ENCODE data around the gene ARF5. TPM values are rescaled to one million over a fixed set of nuclear protein-coding genes. Genes with fewer than 3 reads are reported as not detected.

Gene ARF5
- total RNA-seq, 2 donors from 2014 or later: 69.0 to 106 TPM

DNA sequence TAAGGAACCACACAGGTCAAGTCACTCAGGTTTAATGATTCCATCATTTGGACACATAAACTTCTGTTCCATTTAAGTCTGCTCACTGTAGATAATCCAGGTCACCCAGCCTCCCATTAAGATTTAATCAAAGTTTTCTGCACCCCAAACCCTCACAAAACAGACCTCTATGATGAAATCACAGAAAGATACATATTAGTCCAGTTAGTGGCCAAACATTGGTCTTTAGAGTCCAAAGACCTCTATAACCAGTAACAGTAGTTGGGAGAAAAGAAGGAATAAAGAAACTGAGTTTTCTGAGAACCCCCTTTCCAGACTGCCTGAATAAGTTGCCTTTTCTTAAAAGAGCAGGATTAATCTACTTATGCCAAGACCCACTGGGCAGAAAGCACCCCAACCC is 7.6 kb upstream of the ARF5 start:
- no peak for DNase-seq (ENCODE audit: low spot score)
- Mint-ChIP-seq H3K4me1 (ENCODE audit: low read depth in 2 of 2) (peaks cover 51 to 58% of the 10 kb centered on the region in 2 donors), H3K27ac (no peak overlapping the region), H3K27me3 (no peaks in the 10 kb centered on the region), H3K4me3 (no peak overlapping the region), H3K36me3 (peaks cover 16% of the 10 kb centered on the region), H3K9me3 (no peaks in the 10 kb centered on the region)
- no peak for ATAC-seq

GRCh38 chr7:127581716-127582115 is 6.5 kb upstream of the ARF5 start:
- Mint-ChIP-seq H3K27ac (no peak overlapping the region), H3K9me3 (no peaks in the 10 kb centered on the region), H3K4me1 (ENCODE audit: low read depth in 2 of 2) (peaks cover 60 to 66% of the 10 kb centered on the region in 2 donors), H3K27me3 (no peaks in the 10 kb centered on the region), H3K4me3 (no peak overlapping the region), H3K36me3 (peaks cover 13% of the 10 kb centered on the region)
- ATAC-seq (no peak), DNase-seq (ENCODE audit: low spot score) (no peak)

GRCh38 chr7:127582361-127582760 is 5.8 kb upstream of the ARF5 start:
- DNase-seq (ENCODE audit: low spot score): no peak

DNA sequence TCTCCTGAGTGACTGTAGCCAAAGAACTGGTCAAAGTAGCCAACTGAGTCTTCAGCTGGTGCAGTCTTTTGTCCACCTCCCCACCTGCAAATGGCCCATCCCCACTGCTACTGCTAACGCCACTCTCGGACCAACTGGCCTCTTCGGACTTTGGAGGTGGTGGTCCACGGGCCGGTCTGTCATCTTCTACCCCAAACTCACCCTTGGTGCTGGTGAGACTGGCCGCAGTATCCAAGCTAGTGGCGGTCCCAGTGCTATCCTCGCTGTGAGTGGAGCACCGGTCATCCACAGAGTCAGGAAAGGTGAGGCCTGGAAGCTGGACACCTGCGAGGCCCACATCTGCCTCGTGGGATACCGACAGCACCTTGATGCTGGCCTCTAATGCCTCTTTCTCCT is 3.6 kb upstream of the ARF5 start:
- peak overlapping the region; percentile 90 for H3K4me3 Mint-ChIP-seq
- no peaks in the 10 kb centered on the region for H3K27me3 Mint-ChIP-seq
- H3K4me1 Mint-ChIP-seq (ENCODE audit: low read depth in 2 of 2): peaks cover 57 to 70% of the 10 kb centered on the region in 2 donors
- H3K36me3 Mint-ChIP-seq: peaks cover 9% of the 10 kb centered on the region
- peak overlapping the region; percentile 79 to 89 for H3K27ac Mint-ChIP-seq
- ATAC-seq: no peak
- DNase-seq (ENCODE audit: low spot score): no peak
- no peaks in the 10 kb centered on the region for H3K9me3 Mint-ChIP-seq

More at GRCh38 chr7:127582361-127582760, 5.8 kb upstream of the ARF5 start:
- Mint-ChIP-seq H3K27ac (no peak overlapping the region), H3K4me3 (no peak overlapping the region), H3K9me3 (no peaks in the 10 kb centered on the region), H3K4me1 (ENCODE audit: low read depth in 2 of 2) (peaks cover 57 to 62% of the 10 kb centered on the region in 2 donors), H3K27me3 (no peaks in the 10 kb centered on the region), H3K36me3 (peaks cover 9% of the 10 kb centered on the region)
- ATAC-seq: no peak

DNA sequence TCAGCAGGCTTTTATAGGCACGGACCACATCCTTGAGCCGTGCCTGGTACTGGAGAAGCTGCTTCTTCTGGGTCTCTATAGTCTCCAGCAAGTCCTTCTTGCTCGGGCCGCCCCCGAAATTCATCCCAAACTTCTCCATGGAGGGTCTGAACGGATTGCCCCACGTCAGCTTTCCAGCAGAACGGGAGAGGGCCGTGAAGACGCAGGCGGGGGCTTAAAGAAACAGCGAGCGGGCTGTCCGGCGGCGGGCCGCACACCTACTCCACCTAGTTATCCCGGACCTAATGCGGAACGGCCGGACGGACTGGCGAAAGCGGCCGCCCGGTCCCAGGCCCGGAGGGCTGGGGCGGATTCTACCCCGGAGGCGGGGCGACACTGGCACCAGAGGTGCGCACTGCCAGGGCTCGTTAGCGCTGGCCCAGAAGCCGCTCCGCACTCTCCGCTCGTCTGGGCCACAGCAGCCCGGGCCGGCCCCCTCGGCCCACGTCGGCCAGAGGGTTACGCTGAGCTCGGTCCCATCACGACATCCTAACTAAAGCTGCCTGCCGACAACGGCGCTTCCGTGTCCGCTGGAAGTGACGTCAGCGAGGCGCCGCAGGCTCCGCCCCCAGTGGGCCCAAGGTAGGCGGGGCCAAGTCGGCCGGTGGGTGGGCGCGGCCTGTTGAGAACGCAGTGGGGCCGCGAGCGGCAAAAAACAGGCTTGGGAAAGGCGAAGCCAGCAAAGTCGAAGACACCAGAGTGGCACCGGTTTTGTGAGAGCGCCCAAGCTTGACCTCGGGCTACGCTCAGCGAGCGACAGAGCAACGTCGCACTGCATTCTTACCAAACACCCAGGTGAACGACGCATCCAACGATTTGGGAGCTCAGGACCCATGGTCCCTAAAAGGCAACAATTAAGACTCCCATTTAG is 2.9 kb upstream of the ARF5 start, which contains the start of gene GCC1:
Gene GCC1 (minus strand): TSS at position 553 of the 910 bp plus-strand sequence. CDS start 414 bp downstream, at position 139.
- peak within 1 kb of the TSS; percentile 90 for H3K4me3 Mint-ChIP-seq
- peaks cover 9% of the 10 kb centered on the region for H3K36me3 Mint-ChIP-seq
- no peaks in the 10 kb centered on the region for H3K27me3 Mint-ChIP-seq
- ATAC-seq (peak; percentile 87 to 92), DNase-seq (ENCODE audit: low spot score) (peak; percentile 93)
- H3K27ac Mint-ChIP-seq: peak within 1 kb of the TSS; percentile 79 to 89
- peaks cover 60 to 69% of the 10 kb centered on the region in 2 donors for H3K4me1 Mint-ChIP-seq (ENCODE audit: low read depth in 2 of 2)
- no peaks in the 10 kb centered on the region for H3K9me3 Mint-ChIP-seq

DNA sequence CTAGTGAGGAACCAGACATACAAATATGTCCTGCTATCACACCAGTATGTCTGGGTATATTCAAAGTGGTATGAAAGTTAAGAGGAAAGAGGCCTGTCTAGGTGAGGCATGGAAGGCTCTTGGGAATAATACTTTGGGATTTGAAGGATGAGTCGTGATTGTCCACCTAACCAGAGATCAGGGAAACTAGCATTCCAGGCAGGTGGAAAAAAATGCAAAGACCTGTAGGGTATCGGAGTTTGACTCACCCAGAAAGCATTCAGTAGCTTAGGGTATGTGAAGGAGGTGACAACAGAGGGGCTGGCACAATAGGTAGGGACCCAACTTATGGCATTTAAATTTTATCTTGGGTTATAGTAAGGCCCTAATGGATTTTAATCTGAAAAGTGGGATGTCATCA is 1.9 kb upstream of the ARF5 start:
- no peak for DNase-seq (ENCODE audit: low spot score)
- Mint-ChIP-seq H3K9me3 (no peaks in the 10 kb centered on the region), H3K27ac (peak overlapping the region; percentile 79 to 89), H3K27me3 (no peaks in the 10 kb centered on the region), H3K4me1 (ENCODE audit: low read depth in 2 of 2) (peaks cover 58 to 61% of the 10 kb centered on the region in 2 donors), H3K4me3 (peak overlapping the region; percentile 90), H3K36me3 (peaks cover 9% of the 10 kb centered on the region)
- ATAC-seq: no peak

DNA sequence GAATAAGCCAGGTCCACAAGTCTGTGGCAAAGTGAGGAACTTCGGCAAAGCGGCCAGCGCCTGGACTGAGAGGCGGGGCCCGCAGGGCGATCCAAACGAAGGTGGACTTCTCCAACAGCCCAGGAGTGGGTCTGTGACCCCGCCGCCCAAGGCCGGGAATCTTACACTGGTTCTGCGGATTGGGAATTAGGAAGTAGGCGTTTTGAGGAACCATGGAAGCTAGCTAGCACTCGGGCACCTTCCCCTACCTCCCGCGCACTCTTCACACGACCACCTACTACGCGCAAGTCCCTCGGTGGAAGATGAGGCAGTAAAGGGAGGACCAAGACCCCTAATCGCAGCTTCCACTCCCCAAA is 570 bp upstream of the ARF5 start:
- H3K4me1 Mint-ChIP-seq (ENCODE audit: low read depth in 2 of 2): peaks cover 48 to 51% of the 10 kb centered on the region in 2 donors

GRCh38 chr7:127588697-127589482 is 679 bp downstream of the ARF5 start:
- Mint-ChIP-seq H3K27me3 (no peaks in the 10 kb centered on the region), H3K4me1 (ENCODE audit: low read depth in 2 of 2) (peaks cover 36 to 40% of the 10 kb centered on the region in 2 donors), H3K9me3 (no peaks in the 10 kb centered on the region), H3K27ac (peak overlapping the region; percentile 75 to 90), H3K4me3 (peak overlapping the region; percentile 98), H3K36me3 (peaks cover 4% of the 10 kb centered on the region)
- peak in 1 of 2 donors; percentile 1 for ATAC-seq
- DNase-seq (ENCODE audit: low spot score): no peak

More for the DNA sequence above, 570 bp upstream of the ARF5 start:
- ATAC-seq: no peak
- Mint-ChIP-seq H3K9me3 (no peaks in the 10 kb centered on the region), H3K27ac (no peak overlapping the region), H3K4me3 (peak overlapping the region; percentile 90), H3K27me3 (no peaks in the 10 kb centered on the region), H3K36me3 (peaks cover 12% of the 10 kb centered on the region)
- DNase-seq (ENCODE audit: low spot score): no peak

DNA sequence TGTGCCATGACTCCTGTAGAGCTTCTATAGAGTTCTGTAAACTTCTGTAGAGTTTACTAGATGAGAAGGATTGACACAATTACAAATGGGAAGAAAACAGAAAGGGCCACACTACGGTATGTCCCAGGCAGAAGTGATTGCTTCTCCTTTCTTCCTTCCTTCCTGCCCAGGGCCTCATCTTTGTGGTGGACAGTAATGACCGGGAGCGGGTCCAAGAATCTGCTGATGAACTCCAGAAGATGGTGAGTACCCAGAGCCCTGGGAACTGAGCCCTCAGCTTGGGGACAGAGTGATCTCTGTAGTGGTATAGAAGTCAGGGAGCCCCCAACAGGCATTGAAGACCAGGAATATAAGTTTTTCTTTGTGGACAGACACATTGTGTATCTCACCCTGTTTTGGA is 1.7 kb downstream of the ARF5 start:
- Mint-ChIP-seq H3K36me3 (peaks cover 4% of the 10 kb centered on the region), H3K27me3 (no peaks in the 10 kb centered on the region), H3K4me3 (peak overlapping the region; percentile 98), H3K4me1 (ENCODE audit: low read depth in 2 of 2) (peaks cover 26 to 30% of the 10 kb centered on the region in 2 donors), H3K27ac (peak overlapping the region in 1 of 2 donors; percentile 90), H3K9me3 (no peaks in the 10 kb centered on the region)
- ATAC-seq (no peak), DNase-seq (ENCODE audit: low spot score) (no peak)

GRCh38 chr7:127591189-127591588 is 3.0 kb downstream of the ARF5 start:
- no peaks in the 10 kb centered on the region for H3K9me3 Mint-ChIP-seq
- H3K4me3 Mint-ChIP-seq: no peak overlapping the region
- H3K27me3 Mint-ChIP-seq: no peaks in the 10 kb centered on the region
- H3K27ac Mint-ChIP-seq: peak overlapping the region in 1 of 2 donors; percentile 45
- H3K36me3 Mint-ChIP-seq: peaks cover 4% of the 10 kb centered on the region
- ATAC-seq (no peak), DNase-seq (ENCODE audit: low spot score) (no peak)
- peaks cover 19 to 23% of the 10 kb centered on the region in 2 donors for H3K4me1 Mint-ChIP-seq (ENCODE audit: low read depth in 2 of 2)

DNA sequence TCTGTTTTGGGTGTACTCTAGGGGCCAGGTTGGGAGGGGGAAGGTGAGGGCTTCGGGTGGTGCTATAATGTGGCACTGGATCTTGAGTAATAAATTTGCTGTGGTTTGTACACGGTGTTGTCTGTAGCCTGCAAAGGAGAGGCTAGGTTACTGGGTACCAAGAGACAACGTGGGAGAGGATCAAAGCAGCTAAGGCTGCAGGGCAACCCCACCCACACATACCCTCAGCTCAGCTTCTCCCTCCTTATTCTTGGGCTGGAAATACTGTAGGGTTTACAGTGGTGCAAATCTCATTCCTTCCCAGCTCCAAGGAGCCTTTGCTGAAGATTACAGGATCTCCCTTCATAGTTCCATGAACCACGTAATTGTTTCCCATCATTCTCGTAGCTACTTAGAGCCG is 3.4 kb downstream of the ARF5 start:
- no peaks in the 10 kb centered on the region for H3K9me3 Mint-ChIP-seq
- H3K4me3 Mint-ChIP-seq: no peak overlapping the region
- H3K36me3 Mint-ChIP-seq: peaks cover 4% of the 10 kb centered on the region
- H3K27ac Mint-ChIP-seq: peak overlapping the region in 1 of 2 donors; percentile 45
- peaks cover 15 to 19% of the 10 kb centered on the region in 2 donors for H3K4me1 Mint-ChIP-seq (ENCODE audit: low read depth in 2 of 2)
- DNase-seq (ENCODE audit: low spot score): no peak
- ATAC-seq: no peak
- H3K27me3 Mint-ChIP-seq: no peaks in the 10 kb centered on the region

GRCh38 chr7:127592550-127592949 is 4.3 kb downstream of the ARF5 start:
- peaks cover 0 to under 1% of the 10 kb centered on the region in 2 donors for H3K27me3 Mint-ChIP-seq
- H3K36me3 Mint-ChIP-seq: peaks cover 4% of the 10 kb centered on the region
- ATAC-seq (no peak), DNase-seq (ENCODE audit: low spot score) (no peak)
- peaks cover 15 to 18% of the 10 kb centered on the region in 2 donors for H3K4me1 Mint-ChIP-seq (ENCODE audit: low read depth in 2 of 2)
- no peaks in the 10 kb centered on the region for H3K9me3 Mint-ChIP-seq
- H3K27ac Mint-ChIP-seq: no peak overlapping the region
- H3K4me3 Mint-ChIP-seq: no peak overlapping the region

- Mint-ChIP-seq H3K9me3 (no peaks in the 10 kb centered on the region), H3K4me3 (no peak overlapping the region), H3K4me1 (ENCODE audit: low read depth in 2 of 2) (peaks cover 7 to 12% of the 10 kb centered on the region in 2 donors), H3K27me3 (peaks cover 0 to 5% of the 10 kb centered on the region in 2 donors), H3K27ac (no peak overlapping the region), H3K36me3 (peaks cover 4% of the 10 kb centered on the region)
- no peak for DNase-seq (ENCODE audit: low spot score)
- ATAC-seq: no peak
These were observed 6.3 kb downstream of the ARF5 start for GRCh38 chr7:127594490-127594889.

- ATAC-seq (no peak), DNase-seq (ENCODE audit: low spot score) (no peak)
- peaks cover 0 to 7% of the 10 kb centered on the region in 2 donors for H3K27me3 Mint-ChIP-seq
- H3K9me3 Mint-ChIP-seq: no peaks in the 10 kb centered on the region
- H3K27ac Mint-ChIP-seq: no peak overlapping the region
- H3K4me3 Mint-ChIP-seq: no peak overlapping the region
- peaks cover 0 to 6% of the 10 kb centered on the region in 2 donors for H3K4me1 Mint-ChIP-seq (ENCODE audit: low read depth in 2 of 2)
- peaks cover 4% of the 10 kb centered on the region for H3K36me3 Mint-ChIP-seq
These were observed 7.5 kb downstream of the ARF5 start for GRCh38 chr7:127595737-127596136.
